GM12874 (cell line): ENCODE results near the gene CDC23.

ENCODE experiments used
- CTCF ChIP-seq: IDR thresholded peaks from 2 replicates; pipeline ENCODE4 v1.5.1; 2011; ENCODE audit warnings: low read depth, mild to moderate bottlenecking, control low read depth, low read length, moderate library complexity; ENCODE audit not compliant: insufficient read depth

CDC23 gene

DNA sequence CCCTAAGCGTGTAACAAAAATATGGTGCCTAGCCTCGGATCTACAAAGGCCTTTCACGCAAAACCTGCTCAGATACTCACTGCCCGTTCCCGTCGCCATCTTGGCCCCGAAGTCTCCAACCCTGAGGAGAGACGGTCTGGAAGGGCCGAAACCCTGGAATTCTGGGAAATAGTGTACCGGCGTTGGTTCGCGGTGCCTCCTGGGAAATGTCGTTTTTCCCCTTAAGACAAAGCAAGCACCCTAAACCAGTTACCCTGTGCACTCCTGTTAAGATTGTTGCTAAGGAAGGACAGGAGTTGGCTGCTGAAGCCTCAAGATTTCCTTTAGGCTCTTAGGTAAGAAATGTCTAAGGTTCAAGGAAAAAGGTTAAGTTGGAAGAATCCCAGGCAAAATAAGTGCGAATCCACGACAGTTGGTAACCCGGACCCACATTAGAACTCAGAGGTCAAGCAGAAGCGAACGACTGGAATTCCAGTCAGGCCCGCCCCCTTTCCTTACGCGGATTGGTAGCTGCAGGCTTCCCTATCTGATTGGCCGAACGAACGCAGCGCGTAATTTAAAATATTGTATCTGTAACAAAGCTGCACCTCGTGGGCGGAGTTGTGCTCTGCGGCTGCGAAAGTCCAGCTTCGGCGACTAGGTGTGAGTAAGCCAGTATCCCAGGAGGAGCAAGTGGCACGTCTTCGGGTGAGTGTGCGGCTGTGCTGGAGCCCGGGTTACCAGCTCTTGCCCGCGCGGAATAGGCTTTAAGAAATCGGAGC lies 34.4 kb downstream of the CDC23 start, which contains the start of the genes BRD8 and KIF20A:
TSS of gene BRD8 (minus strand) at position 115 of the 761 bp plus-strand sequence. CDS start at position 99, 16 bp downstream.
TSS of gene KIF20A (plus strand) at position 597 of the 761 bp plus-strand sequence. CDS start 569 bp downstream, outside the sequence.
- TF ChIP-seq CTCF = no peak

- no peak for TF ChIP-seq CTCF
Measured at GRCh38 chr5:138177941-138178515, 35.1 kb downstream of the CDC23 start.

DNA sequence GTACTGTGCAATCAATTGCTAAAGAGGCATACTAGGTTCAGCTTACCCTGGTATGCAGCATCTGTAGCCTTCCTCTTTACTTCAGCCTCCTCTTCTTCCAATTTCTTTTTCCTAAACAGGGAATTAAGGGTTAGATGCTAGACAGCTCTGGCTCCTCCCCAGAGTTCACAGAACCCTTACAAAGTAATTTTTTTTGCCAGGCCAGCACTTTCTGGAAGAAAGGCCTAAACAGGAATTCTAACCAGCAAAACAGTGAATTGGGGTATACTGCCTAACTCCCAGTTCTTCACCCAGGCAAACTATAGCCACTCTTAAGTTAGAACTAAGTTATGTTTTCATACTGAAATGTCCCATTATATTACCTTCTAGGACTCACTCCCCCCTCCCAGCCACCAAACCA lies 42.8 kb downstream of the CDC23 start:
- TF ChIP-seq CTCF = no peak

GRCh38 chr5:138169124-138169523 lies 44.0 kb downstream of the CDC23 start:
- no peak for TF ChIP-seq CTCF

DNA sequence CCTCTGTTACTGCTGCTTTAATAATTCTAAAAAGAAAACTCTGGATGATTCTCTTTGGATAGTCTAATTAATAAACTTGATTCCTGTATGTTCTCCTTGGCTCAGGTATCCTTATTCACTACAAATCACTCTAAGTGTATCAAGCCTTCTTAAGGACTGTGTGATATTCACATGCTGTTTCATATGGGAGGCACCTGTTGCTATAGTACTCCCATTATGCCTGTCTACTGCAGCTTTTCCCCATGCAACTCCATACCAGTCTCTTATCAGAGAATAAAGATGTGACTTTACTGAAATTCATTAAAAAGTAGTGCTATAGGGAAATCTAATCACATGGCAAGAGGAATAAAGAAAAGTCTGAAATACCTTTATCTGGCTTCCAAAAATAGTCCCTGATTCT lies 49.4 kb downstream of the CDC23 start:
- TF ChIP-seq CTCF = no peak

DNA sequence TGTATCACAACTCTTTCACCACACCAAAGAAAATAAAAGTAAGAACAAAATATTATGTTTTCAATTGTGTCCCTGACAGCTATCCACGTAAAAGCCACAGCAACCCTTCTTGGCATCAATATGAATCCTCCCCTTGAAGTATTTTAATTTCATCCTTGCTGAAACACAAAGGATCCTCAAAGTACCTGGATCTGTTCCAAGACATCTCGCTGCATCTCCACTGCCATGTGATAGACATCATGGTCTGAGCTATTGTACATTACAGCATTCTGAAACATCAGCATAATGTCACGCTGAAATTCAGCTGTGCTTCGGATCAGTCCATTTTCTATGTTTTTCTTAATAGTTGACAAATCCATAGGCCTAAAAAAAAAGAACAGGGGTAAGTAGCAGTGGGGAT lies 52.4 kb downstream of the CDC23 start:
- TF ChIP-seq CTCF = no peak

- TF ChIP-seq CTCF = no peak
Measured at GRCh38 chr5:138159666-138160065, 53.5 kb downstream of the CDC23 start.
